GM23248 (cell line): ENCODE results near the gene TOR2A.

Experiments used
- EZH2 ChIP-seq: fragments of 200-600 bp; sonication (generic); IDR thresholded peaks from 2 replicates; pipeline ENCODE4 v1.6.1; 2018; ENCODE audit warnings: antibody characterized with exemption, mild to moderate bottlenecking; ENCODE audit not compliant: insufficient read depth, poor library complexity, severe bottlenecking
- EZH2phosphoT487 ChIP-seq: fragments of 200-600 bp; sonication (generic); IDR thresholded peaks from 2 replicates; pipeline ENCODE4 v1.6.1; 2018; ENCODE audit warnings: antibody characterized with exemption, moderate library complexity, mild to moderate bottlenecking, low read depth; ENCODE audit not compliant: insufficient read depth

DNA sequence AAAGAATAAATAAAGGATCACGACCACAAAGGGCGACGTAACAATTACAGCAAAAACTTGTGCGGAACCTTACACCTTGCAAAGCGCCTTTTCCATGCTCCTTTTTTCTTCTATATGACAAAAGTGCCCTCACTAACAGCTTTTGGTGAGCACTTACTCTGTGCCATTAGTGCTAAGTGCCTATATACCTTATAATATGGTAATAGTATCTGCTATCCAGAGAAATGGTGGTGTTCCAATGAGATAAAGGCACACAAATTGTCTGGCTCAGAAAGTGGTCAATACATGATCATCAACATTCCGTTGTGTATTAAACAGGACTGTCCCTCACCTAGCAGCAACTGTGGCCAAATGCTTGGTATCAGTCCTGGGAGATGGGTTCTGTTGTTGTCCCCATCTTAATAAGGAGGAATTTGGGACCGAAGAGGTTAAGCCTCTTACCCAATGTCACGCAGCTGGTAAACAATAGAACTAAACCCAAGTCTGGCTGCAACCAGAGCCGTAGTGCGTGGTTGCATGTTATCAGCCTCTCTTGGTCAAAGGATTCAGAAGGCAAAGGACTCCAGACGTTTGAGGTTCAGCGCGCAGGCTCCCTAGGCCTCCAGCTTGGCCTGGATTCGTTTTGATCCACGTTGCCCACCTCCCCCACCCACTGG lies 564 bp upstream of the TOR2A start:
- TF ChIP-seq EZH2 (no peak), EZH2phosphoT487 (no peak)
